Measurements from ENCODE around the gene MAGI1. TPM values are rescaled to one million over a fixed set of nuclear protein-coding genes. Genes with fewer than 3 reads are reported as not detected.

Gene MAGI1
- total RNA-seq, 3 donors from 2014 or later (not counting 1 experiment from before 2014, with no cell fraction given): not detected

- peaks cover 2 to 3% of the 10 kb centered on the region in 2 donors for H3K9me3 Mint-ChIP-seq
- 92% methylated on average over 3 of the region's 3 CpGs for WGBS (ENCODE audit: insufficient coverage)
These were observed 14.9 kb downstream of the MAGI1 start for GRCh38 chr3:66023738-66024385.

GRCh38 chr3:66023229-66023628 is 15.5 kb downstream of the MAGI1 start:
- Mint-ChIP-seq H3K9me3 (peaks cover 2 to 3% of the 10 kb centered on the region in 2 donors), H3K27ac (no peak overlapping the region), H3K36me3 (no peaks in the 10 kb centered on the region), H3K27me3 (ENCODE audit: low read depth in 2 of 2) (peaks cover 3 to 7% of the 10 kb centered on the region in 2 donors), H3K4me1 (no peaks in the 10 kb centered on the region), H3K4me3 (no peak overlapping the region)
- DNase-seq (no peak), ATAC-seq (no peak)
- Histone ChIP-seq H3K4me3 (ENCODE audit: low read length) (no peak overlapping the region), H3K27me3 (ENCODE audit: control insufficient read depth, insufficient read depth, low read length) (no peaks in the 10 kb centered on the region), H3K27ac (ENCODE audit: low read length) (no peak overlapping the region), H3K36me3 (ENCODE audit: control insufficient read depth, insufficient read depth, low read length) (no peaks in the 10 kb centered on the region), H3K4me1 (ENCODE audit: control insufficient read depth, insufficient read depth, low read length) (no peaks in the 10 kb centered on the region), H3K9me3 (ENCODE audit: control insufficient read depth, insufficient read depth, low read length) (no peaks in the 10 kb centered on the region)
- no peak for TF ChIP-seq CTCF (IDR thresholded peaks at IDR 0.05)
- intact Hi-C loops (cut with micrococcal nuclease): no loop called here
- 80% methylated on average over 2 of the region's 2 CpGs for WGBS (ENCODE audit: insufficient coverage)

More at GRCh38 chr3:66023738-66024385, 14.9 kb downstream of the MAGI1 start:
- Histone ChIP-seq H3K4me3 (ENCODE audit: low read length) (no peak overlapping the region), H3K4me1 (ENCODE audit: control insufficient read depth, insufficient read depth, low read length) (no peaks in the 10 kb centered on the region), H3K27me3 (ENCODE audit: control insufficient read depth, insufficient read depth, low read length) (no peaks in the 10 kb centered on the region), H3K27ac (ENCODE audit: low read length) (no peak overlapping the region), H3K9me3 (ENCODE audit: control insufficient read depth, insufficient read depth, low read length) (no peaks in the 10 kb centered on the region), H3K36me3 (ENCODE audit: control insufficient read depth, insufficient read depth, low read length) (no peaks in the 10 kb centered on the region)
- Mint-ChIP-seq H3K27me3 (ENCODE audit: low read depth in 2 of 2) (peaks cover 3 to 7% of the 10 kb centered on the region in 2 donors), H3K36me3 (no peaks in the 10 kb centered on the region), H3K4me1 (no peaks in the 10 kb centered on the region), H3K27ac (no peak overlapping the region), H3K4me3 (no peak overlapping the region)
- intact Hi-C loops (cut with micrococcal nuclease): no loop called here
- DNase-seq: no peak
- no peak for TF ChIP-seq CTCF (IDR thresholded peaks at IDR 0.05)
- no peak for ATAC-seq

GRCh38 chr3:66021731-66022131 is 17.0 kb downstream of the MAGI1 start:
- peaks cover 2 to 3% of the 10 kb centered on the region in 2 donors for H3K9me3 Mint-ChIP-seq

More at GRCh38 chr3:66021731-66022131, 17.0 kb downstream of the MAGI1 start:
- Mint-ChIP-seq H3K4me3 (no peak overlapping the region), H3K4me1 (no peaks in the 10 kb centered on the region), H3K27ac (no peak overlapping the region), H3K36me3 (no peaks in the 10 kb centered on the region), H3K27me3 (ENCODE audit: low read depth in 2 of 2) (peaks cover 3 to 7% of the 10 kb centered on the region in 2 donors)
- H3K4me1 ChIP-seq (ENCODE audit: control insufficient read depth, insufficient read depth, low read length): no peaks in the 10 kb centered on the region
- no peaks in the 10 kb centered on the region for H3K27me3 ChIP-seq (ENCODE audit: control insufficient read depth, insufficient read depth, low read length)
- 96% methylated on average over 2 of the region's 4 CpGs for WGBS (ENCODE audit: insufficient coverage)
- no peak for DNase-seq
- H3K4me3 ChIP-seq (ENCODE audit: low read length): no peak overlapping the region
- no peaks in the 10 kb centered on the region for H3K9me3 ChIP-seq (ENCODE audit: control insufficient read depth, insufficient read depth, low read length)
- intact Hi-C loops (cut with micrococcal nuclease): no loop called here
- no peak for ATAC-seq
- H3K27ac ChIP-seq (ENCODE audit: low read length): no peak overlapping the region
- no peak for TF ChIP-seq CTCF (IDR thresholded peaks at IDR 0.05)
- H3K36me3 ChIP-seq (ENCODE audit: control insufficient read depth, insufficient read depth, low read length): no peaks in the 10 kb centered on the region

All from natural killer cell (primary cell).